Activated CD4-positive, alpha-beta T cell treated with anti-CD3 and anti-CD28 coated beads, Interleukin-2, amount 50 U/mL, for 48 hours (primary cell): ENCODE results near the gene SLC24A1.

Source experiments
- DNase-seq, 2 experiments: peaks; one replicate each; pipeline ENCODE4 v3.0.0-alpha.2; 2020

Gene SLC24A1

GRCh38 chr15:65619626-65620290 is 2.0 kb upstream of the SLC24A1 start:
- DNase-seq: no peak

DNA sequence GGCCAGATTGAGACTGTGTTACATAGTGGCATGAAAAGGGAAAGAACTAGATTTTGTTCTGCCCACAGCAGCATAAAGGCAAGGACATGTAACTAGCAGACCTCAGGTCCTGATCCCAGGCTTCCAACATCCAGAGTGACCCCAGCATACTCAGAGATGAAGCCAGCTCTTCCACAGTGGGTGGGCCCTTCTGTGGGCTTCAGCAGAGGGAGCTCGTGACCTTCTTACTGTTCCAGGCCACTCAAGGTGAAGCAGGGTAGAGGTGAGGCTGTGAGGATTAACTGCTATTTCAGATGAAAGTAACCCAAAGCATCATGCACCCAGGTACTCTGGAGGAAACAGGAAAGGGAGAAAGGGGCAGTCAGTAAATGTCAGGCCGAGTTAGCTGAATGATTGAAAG is 905 bp upstream of the SLC24A1 start:
- DNase-seq: no peak

DNA sequence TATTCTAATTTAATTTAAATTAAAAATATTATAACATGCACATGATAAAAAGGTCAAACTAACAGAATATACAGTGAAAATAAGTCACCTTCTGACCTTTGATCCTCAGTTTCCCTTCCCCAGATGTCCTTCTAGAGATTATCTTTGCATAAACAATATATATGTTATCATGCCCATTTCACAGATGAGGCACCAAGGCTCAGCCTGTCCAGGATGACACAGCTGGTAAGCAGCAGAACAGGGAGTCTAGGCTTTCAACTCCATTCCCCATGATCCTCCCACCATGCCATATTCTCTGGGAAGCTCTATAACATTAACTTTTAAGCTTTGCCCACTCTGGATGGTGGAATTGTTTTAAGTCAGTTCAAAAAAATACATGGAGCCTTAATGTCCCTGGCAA is 1.4 kb downstream of the SLC24A1 start:
- DNase-seq: no peak

GRCh38 chr15:65626856-65627255 is 5.1 kb downstream of the SLC24A1 start:
- no peak for DNase-seq

GRCh38 chr15:65629548-65629947 is 7.8 kb downstream of the SLC24A1 start:
- DNase-seq: no peak

GRCh38 chr15:65630760-65631159 is 9.0 kb downstream of the SLC24A1 start:
- no peak for DNase-seq

DNA sequence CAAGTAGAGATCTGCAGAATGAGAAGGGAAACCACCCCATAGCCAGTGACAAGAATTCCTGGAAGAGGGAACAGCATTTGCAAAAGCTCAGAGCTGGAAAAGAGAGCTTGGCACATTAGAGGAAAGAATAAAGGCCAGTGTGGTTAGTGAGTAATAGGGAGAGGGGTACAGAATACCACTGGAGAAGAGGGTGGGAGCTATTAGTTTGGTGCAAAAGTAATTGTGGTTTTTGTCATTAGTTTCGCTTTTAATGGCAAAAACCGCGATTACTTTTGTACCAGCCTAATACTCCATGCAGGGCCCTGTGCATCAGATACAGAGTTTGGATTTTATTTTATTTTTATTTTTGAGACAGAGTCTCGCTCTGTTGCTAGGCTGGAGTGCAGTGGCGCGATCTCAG is 9.8 kb downstream of the SLC24A1 start:
- DNase-seq: no peak

GRCh38 chr15:65632780-65633375 is 11.1 kb downstream of the SLC24A1 start:
- no peak for DNase-seq

DNA sequence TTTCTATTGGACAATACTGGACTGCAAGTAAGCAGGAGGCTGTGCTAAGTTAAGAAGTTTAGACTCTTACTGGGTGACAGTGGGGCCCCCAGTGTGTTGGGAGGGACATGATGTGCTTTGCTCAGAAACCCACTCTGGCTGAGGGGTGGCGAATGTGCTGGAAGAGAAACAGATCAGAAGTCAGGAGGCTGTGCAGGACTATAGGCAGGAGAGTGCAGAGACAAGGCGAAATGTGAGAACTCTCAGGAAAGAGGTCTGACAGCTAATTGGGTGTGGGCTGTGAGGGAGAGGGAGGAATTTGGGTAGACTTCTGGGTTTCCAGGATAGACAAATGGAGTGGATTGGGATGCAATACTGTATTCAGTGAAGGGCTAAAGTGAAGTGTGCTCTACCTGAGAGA is 12.0 kb downstream of the SLC24A1 start:
- no peak for DNase-seq

DNA sequence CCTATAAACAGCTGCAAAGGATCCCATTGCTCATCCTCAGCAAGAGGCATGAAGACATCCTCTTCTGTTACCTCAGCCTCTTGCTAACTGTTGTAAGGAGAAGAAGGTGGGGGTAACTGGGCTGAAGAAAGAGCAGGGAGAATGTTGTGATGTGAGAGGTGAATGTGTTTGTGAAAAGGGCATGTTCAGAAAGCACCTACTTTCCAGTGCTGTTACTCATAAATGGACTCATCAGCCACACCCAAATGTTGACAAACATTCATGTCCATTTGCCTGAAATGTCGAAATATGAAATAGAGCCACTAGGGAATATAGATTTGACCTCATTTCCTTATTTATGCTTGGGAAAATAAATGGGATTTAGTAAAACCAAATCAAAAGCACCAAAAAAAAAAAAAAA is 12.6 kb downstream of the SLC24A1 start:
- DNase-seq: no peak

GRCh38 chr15:65638109-65638508 is 16.4 kb downstream of the SLC24A1 start:
- DNase-seq: no peak

DNA sequence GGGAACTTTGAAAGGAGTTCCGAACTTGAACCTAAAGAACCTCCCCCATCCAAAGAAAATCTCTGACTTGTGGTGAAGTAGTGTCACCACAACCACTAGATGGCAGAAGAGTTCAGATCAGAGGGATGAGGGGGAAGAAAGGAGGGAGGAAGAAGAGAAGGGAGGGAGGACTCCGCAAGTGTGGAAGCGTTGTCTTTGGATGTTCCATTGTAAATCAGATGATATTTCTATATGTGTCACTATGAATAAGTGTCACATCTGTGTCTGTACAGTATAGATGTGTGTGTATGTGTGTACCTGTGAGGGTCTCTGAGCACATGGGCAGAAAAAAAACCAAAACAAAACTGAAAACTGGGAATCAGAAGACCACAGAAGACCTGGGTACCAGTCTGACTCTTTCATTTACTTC is 16.9 kb downstream of the SLC24A1 start:
- DNase-seq: peak; percentile 10 to 23

DNA sequence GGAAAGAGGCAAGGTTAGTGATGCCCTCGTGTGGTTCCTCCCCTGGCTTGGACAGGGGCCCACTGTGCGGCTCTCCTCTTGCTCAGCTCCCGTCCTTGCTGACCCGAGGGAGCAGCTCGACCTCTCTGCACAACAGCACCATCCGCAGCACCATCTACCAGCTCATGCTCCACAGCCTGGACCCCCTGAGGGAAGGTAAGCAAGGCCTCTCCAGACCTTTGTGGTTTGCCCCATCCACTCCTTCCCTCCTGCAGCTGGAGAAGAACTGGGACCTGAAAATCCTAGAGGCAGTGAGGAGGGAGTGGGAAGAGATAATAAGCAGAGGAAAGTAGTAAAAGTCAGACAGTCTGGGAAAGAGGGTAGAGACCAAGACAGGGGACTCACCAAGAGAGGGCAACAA is 17.8 kb downstream of the SLC24A1 start:
- DNase-seq: no peak

GRCh38 chr15:65641768-65642475 is 20.2 kb downstream of the SLC24A1 start:
- DNase-seq: no peak

DNA sequence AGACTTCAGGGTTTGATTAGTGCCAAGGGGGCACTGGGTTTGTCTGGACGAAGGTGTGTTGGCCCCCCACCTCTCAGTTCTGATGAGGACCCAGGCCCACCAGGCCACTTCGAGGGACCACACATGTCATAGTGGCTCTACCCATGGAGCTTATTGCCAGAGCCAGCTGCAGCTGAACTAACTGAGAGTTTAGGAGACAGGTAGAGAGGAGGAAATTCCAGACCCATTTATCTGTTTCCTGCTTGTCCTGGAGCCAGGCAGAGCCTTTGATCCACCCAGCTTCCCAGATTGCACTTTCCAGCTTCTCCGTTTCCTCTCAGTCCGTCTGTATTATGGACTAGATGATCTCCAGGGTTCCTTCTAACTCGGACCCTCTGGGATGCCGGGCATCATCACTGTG is 20.9 kb downstream of the SLC24A1 start:
- no peak for DNase-seq

- no peak for DNase-seq
Measured at GRCh38 chr15:65644282-65644681, 22.5 kb downstream of the SLC24A1 start.

GRCh38 chr15:65645392-65645791 is 23.7 kb downstream of the SLC24A1 start:
- no peak for DNase-seq

DNA sequence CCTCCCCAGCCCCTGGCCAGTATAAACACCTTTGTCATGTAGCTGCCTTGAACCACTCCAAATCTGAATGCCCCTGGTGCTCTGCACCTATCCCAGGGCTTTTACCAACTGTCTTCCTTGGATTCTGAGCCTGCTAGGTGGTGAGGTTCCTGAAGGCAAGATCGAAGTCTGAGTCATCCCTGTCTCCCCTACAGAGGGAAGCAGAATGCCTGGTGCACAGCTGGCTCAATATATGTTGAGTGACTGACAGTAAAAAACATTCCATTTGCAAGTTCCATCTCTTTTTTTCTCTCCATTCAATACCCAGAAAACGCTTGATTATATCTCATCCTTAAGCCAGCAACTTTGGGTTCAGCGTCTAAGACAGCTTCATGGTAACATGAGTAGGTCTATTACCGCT is 24.7 kb downstream of the SLC24A1 start:
- no peak for DNase-seq

DNA sequence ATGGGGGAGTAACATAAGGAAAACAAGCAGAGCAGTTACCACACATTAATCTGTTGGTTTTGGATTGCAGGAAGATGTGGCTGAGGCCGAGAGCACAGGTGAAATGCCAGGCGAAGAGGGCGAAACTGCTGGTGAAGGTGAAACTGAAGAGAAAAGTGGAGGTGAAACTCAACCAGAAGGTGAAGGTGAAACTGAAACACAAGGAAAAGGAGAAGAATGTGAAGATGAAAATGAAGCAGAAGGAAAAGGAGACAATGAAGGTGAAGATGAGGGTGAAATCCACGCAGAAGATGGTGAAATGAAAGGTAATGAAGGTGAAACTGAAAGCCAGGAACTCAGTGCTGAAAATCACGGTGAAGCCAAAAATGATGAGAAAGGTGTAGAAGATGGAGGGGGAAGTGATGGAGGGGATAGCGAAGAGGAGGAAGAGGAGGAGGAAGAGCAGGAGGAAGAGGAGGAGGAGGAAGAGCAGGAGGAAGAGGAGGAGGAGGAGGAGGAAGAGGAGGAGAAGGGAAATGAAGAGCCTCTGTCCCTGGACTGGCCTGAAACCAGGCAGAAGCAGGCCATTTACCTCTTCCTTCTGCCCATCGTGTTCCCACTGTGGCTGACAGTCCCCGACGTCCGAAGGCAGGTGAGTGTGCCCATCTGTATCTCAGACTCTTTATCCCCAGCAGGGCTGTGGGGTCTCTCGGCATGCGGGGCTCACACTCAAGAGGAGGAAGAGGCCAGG is 28.7 kb downstream of the SLC24A1 start:
- DNase-seq: no peak

DNA sequence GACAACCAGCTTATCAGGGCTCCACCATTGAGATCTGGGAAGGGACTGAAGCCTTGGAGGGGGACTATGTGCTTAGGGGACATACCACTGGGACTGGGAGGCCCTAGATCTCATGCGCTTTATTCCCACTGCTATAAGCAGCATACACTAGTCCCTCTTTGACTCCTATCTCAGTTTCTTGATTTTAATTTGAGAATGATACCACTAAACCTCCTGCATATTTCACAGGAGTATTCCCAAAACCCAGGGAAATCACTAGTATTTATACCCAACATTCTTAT is 29.2 kb downstream of the SLC24A1 start:
- DNase-seq: no peak

- no peak for DNase-seq
Measured at GRCh38 chr15:65651831-65652749, 30.4 kb downstream of the SLC24A1 start.

DNA sequence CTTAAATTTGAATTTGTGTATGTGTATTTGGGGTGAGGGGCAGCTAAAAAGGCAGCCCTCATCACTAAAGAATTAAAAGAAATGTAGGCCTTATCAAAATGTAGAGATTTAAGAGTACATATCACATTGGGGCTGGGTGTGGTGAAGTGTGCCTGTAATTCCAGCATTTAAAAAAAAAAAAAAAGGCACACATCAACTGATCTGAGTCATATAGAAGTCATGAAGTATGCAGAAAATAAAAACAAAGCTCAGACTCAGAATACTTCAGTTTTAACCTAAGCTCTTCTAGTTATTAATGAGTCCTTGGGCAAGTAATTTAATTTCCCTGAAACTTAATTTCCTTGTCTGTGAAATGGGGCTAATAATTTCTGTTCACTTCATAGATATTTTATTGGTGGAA is 31.6 kb downstream of the SLC24A1 start:
- DNase-seq: no peak
